ENCODE data around the gene ACTMAP.

ACTMAP gene

GRCh38 chr19:40721936-40722661 is 28.2 kb downstream of the ACTMAP start:
- DNase-seq (ENCODE audit: insufficient read length) = no peak
- no peak for FAIRE-seq
- TF ChIP-seq POLR2AphosphoS5 (IDR thresholded peaks at IDR 0.05; ENCODE audit: low read depth, low read length) (no peak), TAF1 (IDR thresholded peaks at IDR 0.05; ENCODE audit: borderline replicate concordance, low read depth, low read length) (no peak), POLR2A (IDR thresholded peaks at IDR 0.05; ENCODE audit: low read depth, low read length) (no peak)

- no peak for DNase-seq (ENCODE audit: insufficient read length)
- no peak for FAIRE-seq
- TF ChIP-seq POLR2AphosphoS5 (IDR thresholded peaks at IDR 0.05; ENCODE audit: low read depth, low read length) = no peak
- no peak for TF ChIP-seq TAF1 (IDR thresholded peaks at IDR 0.05; ENCODE audit: borderline replicate concordance, low read depth, low read length)
- no peak for TF ChIP-seq POLR2A (IDR thresholded peaks at IDR 0.05; ENCODE audit: low read depth, low read length)
Measured at GRCh38 chr19:40721140-40721486, 29.2 kb downstream of the ACTMAP start.

GRCh38 chr19:40719414-40719894 is 30.8 kb downstream of the ACTMAP start:
- no peak for FAIRE-seq
- no peak for DNase-seq (ENCODE audit: insufficient read length)
- no peak for TF ChIP-seq POLR2AphosphoS5 (IDR thresholded peaks at IDR 0.05; ENCODE audit: low read depth, low read length)
- TF ChIP-seq POLR2A (IDR thresholded peaks at IDR 0.05; ENCODE audit: low read depth, low read length) = no peak
- TF ChIP-seq TAF1 (IDR thresholded peaks at IDR 0.05; ENCODE audit: borderline replicate concordance, low read depth, low read length) = no peak

- FAIRE-seq (no peak), DNase-seq (ENCODE audit: insufficient read length) (no peak)
- peak; percentile 9; the same call in 1 of the 2 replicates for TF ChIP-seq TAF1 (IDR thresholded peaks at IDR 0.05; ENCODE audit: borderline replicate concordance, low read depth, low read length)
- no peak for TF ChIP-seq POLR2AphosphoS5 (IDR thresholded peaks at IDR 0.05; ENCODE audit: low read depth, low read length)
- TF ChIP-seq POLR2A (IDR thresholded peaks at IDR 0.05; ENCODE audit: low read depth, low read length) = peak; percentile 31; the same call in 1 of the 2 replicates
Measured at GRCh38 chr19:40718774-40719391, 31.4 kb downstream of the ACTMAP start.

GRCh38 chr19:40717880-40718773 is 32.1 kb downstream of the ACTMAP start:
- FAIRE-seq = no peak
- DNase-seq (ENCODE audit: insufficient read length) = no peak

GRCh38 chr19:40717325-40717879 is 32.9 kb downstream of the ACTMAP start:
- no peak for DNase-seq (ENCODE audit: insufficient read length)
- TF ChIP-seq TAF1 (IDR thresholded peaks at IDR 0.05; ENCODE audit: borderline replicate concordance, low read depth, low read length) = no peak
- TF ChIP-seq POLR2AphosphoS5 (IDR thresholded peaks at IDR 0.05; ENCODE audit: low read depth, low read length) = no peak
- no peak for FAIRE-seq

More at GRCh38 chr19:40717880-40718773, 32.1 kb downstream of the ACTMAP start:
- TF ChIP-seq POLR2A (IDR thresholded peaks at IDR 0.05; ENCODE audit: low read depth, low read length) = no peak
- no peak for TF ChIP-seq TAF1 (IDR thresholded peaks at IDR 0.05; ENCODE audit: borderline replicate concordance, low read depth, low read length)

GRCh38 chr19:40716482-40717324 is 33.6 kb downstream of the ACTMAP start, which contains the start of the genes COQ8B and ITPKC:
Gene COQ8B (minus strand): TSS chr19:40716886. CDS start chr19:40714632, 2,254 bp downstream.
Gene ITPKC (plus strand): TSS chr19:40717112. CDS start chr19:40717136, 24 bp downstream.
- DNase-seq (ENCODE audit: insufficient read length) (peak; percentile 94), FAIRE-seq (peak; percentile 88)

GRCh38 chr19:40716031-40716481 is 34.2 kb downstream of the ACTMAP start:
- TF ChIP-seq POLR2AphosphoS5 (IDR thresholded peaks at IDR 0.05; ENCODE audit: low read depth, low read length) (no peak), TAF1 (IDR thresholded peaks at IDR 0.05; ENCODE audit: borderline replicate concordance, low read depth, low read length) (no peak), POLR2A (IDR thresholded peaks at IDR 0.05; ENCODE audit: low read depth, low read length) (no peak; the same call in 1 of the 2 replicates)
- DNase-seq (ENCODE audit: insufficient read length) = no peak
- FAIRE-seq = no peak

More at GRCh38 chr19:40716482-40717324, 33.6 kb downstream of the ACTMAP start, which contains the start of the genes COQ8B and ITPKC:
- TF ChIP-seq POLR2A (IDR thresholded peaks at IDR 0.05; ENCODE audit: low read depth, low read length) (peak; percentile 29; the same call in 1 of the 2 replicates), TAF1 (IDR thresholded peaks at IDR 0.05; ENCODE audit: borderline replicate concordance, low read depth, low read length) (no peak)

GRCh38 chr19:40714441-40715299 is 35.6 kb downstream of the ACTMAP start:
- peak; percentile 91 for FAIRE-seq
- DNase-seq (ENCODE audit: insufficient read length) = peak; percentile 93

More at GRCh38 chr19:40714441-40715299, 35.6 kb downstream of the ACTMAP start:
- TF ChIP-seq POLR2AphosphoS5 (IDR thresholded peaks at IDR 0.05; ENCODE audit: low read depth, low read length) (no peak), TAF1 (IDR thresholded peaks at IDR 0.05; ENCODE audit: borderline replicate concordance, low read depth, low read length) (0 out of 2 replicates have a peak, but pooled peaks have one; percentile 22)

All from GM12892 (cell line).